Measurements from ENCODE around the gene PAQR9. TPM values are rescaled to one million over a fixed set of nuclear protein-coding genes. Genes with fewer than 3 reads are reported as not detected.

PAQR9 gene
- total and polyA plus RNA-seq, 2 of the 13 experiments (the other 11 are each of a cell fraction or from before 2014, with no cell fraction given), result 3.7 to 10.3 TPM

- 0 out of 2 replicates have a peak, but pooled peaks have one; percentile 36 for TF ChIP-seq ZFP91 (CRISPR knock-in tag; IDR thresholded peaks at IDR 0.05; ENCODE audit: borderline replicate concordance)
- TF ChIP-seq ADNP (CRISPR knock-in tag; IDR thresholded peaks at IDR 0.05), result peak; percentile 49; the same call in 1 of the 2 replicates
- TF ChIP-seq SOX5 (CRISPR knock-in tag; IDR thresholded peaks at IDR 0.05; ENCODE audit: borderline replicate concordance), result 0 out of 2 replicates have a peak, but pooled peaks have one; percentile 15
- peak; percentile 52; the same call in 1 of the 2 replicates for TF ChIP-seq ZNF788 (CRISPR knock-in tag; IDR thresholded peaks at IDR 0.05; ENCODE audit: borderline replicate concordance)
- TF ChIP-seq YEATS4 (CRISPR knock-in tag; IDR thresholded peaks at IDR 0.05; ENCODE audit: borderline replicate concordance), result peak; percentile 69; the same call in 1 of the 2 replicates
- TF ChIP-seq, protein P1, sequence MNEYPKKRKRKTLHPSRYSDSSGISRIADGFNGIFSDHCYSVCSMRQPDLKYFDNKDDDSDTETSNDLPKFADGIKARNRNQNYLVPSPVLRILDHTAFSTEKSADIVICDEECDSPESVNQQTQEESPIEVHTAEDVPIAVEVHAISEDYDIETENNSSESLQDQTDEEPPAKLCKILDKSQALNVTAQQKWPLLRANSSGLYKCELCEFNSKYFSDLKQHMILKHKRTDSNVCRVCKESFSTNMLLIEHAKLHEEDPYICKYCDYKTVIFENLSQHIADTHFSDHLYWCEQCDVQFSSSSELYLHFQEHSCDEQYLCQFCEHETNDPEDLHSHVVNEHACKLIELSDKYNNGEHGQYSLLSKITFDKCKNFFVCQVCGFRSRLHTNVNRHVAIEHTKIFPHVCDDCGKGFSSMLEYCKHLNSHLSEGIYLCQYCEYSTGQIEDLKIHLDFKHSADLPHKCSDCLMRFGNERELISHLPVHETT (CRISPR knock-in tag; conservative IDR thresholded peaks at IDR 0.05), result peak; percentile 49; the same call in 1 of the 2 replicates
- TF ChIP-seq, protein P2, sequence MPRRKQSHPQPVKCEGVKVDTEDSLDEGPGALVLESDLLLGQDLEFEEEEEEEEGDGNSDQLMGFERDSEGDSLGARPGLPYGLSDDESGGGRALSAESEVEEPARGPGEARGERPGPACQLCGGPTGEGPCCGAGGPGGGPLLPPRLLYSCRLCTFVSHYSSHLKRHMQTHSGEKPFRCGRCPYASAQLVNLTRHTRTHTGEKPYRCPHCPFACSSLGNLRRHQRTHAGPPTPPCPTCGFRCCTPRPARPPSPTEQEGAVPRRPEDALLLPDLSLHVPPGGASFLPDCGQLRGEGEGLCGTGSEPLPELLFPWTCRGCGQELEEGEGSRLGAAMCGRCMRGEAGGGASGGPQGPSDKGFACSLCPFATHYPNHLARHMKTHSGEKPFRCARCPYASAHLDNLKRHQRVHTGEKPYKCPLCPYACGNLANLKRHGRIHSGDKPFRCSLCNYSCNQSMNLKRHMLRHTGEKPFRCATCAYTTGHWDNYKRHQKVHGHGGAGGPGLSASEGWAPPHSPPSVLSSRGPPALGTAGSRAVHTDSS (CRISPR knock-in tag; conservative IDR thresholded peaks at IDR 0.05), result no peak
- peak; percentile 36; the same call in 1 of the 2 replicates for TF ChIP-seq KMT2B (CRISPR knock-in tag; IDR thresholded peaks at IDR 0.05)
- 0 out of 2 replicates have a peak, but pooled peaks have one; percentile 34 for TF ChIP-seq ZNF552 (CRISPR knock-in tag; IDR thresholded peaks at IDR 0.05; ENCODE audit: borderline replicate concordance)
- peak; percentile 64; the same call in 1 of the 2 replicates for TF ChIP-seq HIVEP1 (CRISPR knock-in tag; IDR thresholded peaks at IDR 0.05)
- TF ChIP-seq DMTF1 (CRISPR knock-in tag; IDR thresholded peaks at IDR 0.05), result no peak
- TF ChIP-seq, protein P3, sequence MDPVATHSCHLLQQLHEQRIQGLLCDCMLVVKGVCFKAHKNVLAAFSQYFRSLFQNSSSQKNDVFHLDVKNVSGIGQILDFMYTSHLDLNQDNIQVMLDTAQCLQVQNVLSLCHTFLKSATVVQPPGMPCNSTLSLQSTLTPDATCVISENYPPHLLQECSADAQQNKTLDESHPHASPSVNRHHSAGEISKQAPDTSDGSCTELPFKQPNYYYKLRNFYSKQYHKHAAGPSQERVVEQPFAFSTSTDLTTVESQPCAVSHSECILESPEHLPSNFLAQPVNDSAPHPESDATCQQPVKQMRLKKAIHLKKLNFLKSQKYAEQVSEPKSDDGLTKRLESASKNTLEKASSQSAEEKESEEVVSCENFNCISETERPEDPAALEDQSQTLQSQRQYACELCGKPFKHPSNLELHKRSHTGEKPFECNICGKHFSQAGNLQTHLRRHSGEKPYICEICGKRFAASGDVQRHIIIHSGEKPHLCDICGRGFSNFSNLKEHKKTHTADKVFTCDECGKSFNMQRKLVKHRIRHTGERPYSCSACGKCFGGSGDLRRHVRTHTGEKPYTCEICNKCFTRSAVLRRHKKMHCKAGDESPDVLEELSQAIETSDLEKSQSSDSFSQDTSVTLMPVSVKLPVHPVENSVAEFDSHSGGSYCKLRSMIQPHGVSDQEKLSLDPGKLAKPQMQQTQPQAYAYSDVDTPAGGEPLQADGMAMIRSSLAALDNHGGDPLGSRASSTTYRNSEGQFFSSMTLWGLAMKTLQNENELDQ (CRISPR knock-in tag; IDR thresholded peaks at IDR 0.05; ENCODE audit: borderline replicate concordance), result no peak
- TF ChIP-seq PAX8 (CRISPR knock-in tag; IDR thresholded peaks at IDR 0.05; ENCODE audit: borderline replicate concordance), result no peak; the same call in 1 of the 2 replicates
- peak; percentile 77 for TF ChIP-seq SKI (IDR thresholded peaks at IDR 0.05; ENCODE audit: partially characterized antibody)
These were observed at the start of gene PAQR9 (continued) for GRCh38 chr3:142963516-142964448.
